Psoas muscle (tissue), 8 donors: ENCODE results near the gene FAM81A. TPM values are rescaled to one million over a fixed set of nuclear protein-coding genes. Genes with fewer than 3 reads are reported as not detected.

ENCODE experiments used
- ATAC-seq, 4 donors: fragments of 200-7000 bp; cut with Tn5 transposase; one replicate each; pipeline ENCODE4 v1.9.1; 2020; ENCODE audit warnings: moderate library complexity in 3 of 4, mild to moderate bottlenecking in 2 of 4
- DNase-seq, 2 donors: peaks; one replicate each; pipeline ENCODE4 v3.0.0-alpha.2; 2020
- H3K27ac ChIP-seq: fragments of 200-600 bp; one replicate; pipeline ENCODE4 v1.8.0; 2022
- H3K27me3 ChIP-seq, 3 donors: fragments of 200-600 bp in 1 of 3; one replicate each; pipeline versions ENCODE4 v1.6.1 to v1.8.0; 2013 to 2022; ENCODE audit warnings: low read length in 2 of 3, mild to moderate bottlenecking in 2 of 3, moderate library complexity in 1 of 3; ENCODE audit not compliant: insufficient read depth in 3 of 3
- H3K36me3 ChIP-seq, 2 donors: fragments of 200-600 bp in 1 of 2; one replicate each; pipeline versions ENCODE4 v1.6.1 to v1.8.0; 2013 to 2022; ENCODE audit warnings: low read depth in 1 of 2, mild to moderate bottlenecking in 1 of 2, moderate library complexity in 1 of 2; ENCODE audit not compliant: insufficient read depth in 1 of 2
- H3K4me1 ChIP-seq: fragments of 200-600 bp; one replicate; pipeline ENCODE4 v1.8.0; 2022
- H3K4me3 ChIP-seq: fragments of 200-600 bp; one replicate; pipeline ENCODE4 v1.8.0; 2022; ENCODE audit warnings: mild to moderate bottlenecking
- H3K9me3 ChIP-seq: fragments of 200-600 bp; one replicate; pipeline ENCODE4 v1.8.0; 2022
- WGBS, 3 donors: extraction: QIAGEN DNeasy Blood & Tissue Kit; methylation state at CpG; one replicate each; pipeline versions ENCODE4 v1.1.6 to v1.1.7; 2013; 5-methylcytosine and 5-hydroxymethylcytosine counted together
- intact Hi-C, 2 donors: fragments of 100-400 bp; cut with DNase I; formaldehyde crosslinking; loops; one replicate each; pipeline versions ENCODE4 v1.11.0 to v1.14.2; 2022
- polyA plus RNA-seq, 3 donors: library from polyadenylated mRNA; stranded (reverse); fragments of 200-250 nt; gene quantifications; one replicate each; pipeline ENCODE4 v1.2.3, GENCODE V29; 2013
- total RNA-seq, 4 donors: library from RNA; stranded (reverse); fragmentation: NEBNext Ultra II Directional in 2 of 4; extraction: Animal tissue kit (Norgen Biotek cat#: 25700) in 2 of 4; gene quantifications; one replicate each; pipeline versions ENCODE4 v1.2.1 to v1.2.4, GENCODE V29; 2021 to 2023
- TF ChIP-seq, protein P1 (sequence below): fragments of 200-600 bp; IDR thresholded peaks from one replicate; pipeline ENCODE4 v1.8.0; 2022; ENCODE audit warnings: antibody characterized with exemption
- donor health status: healthy with polysubstance abuse.
- donor health status: DM: no; HTN: no; CAD: no; lungs with moderate emphysema.
- donor health status: Bipolar disorder and iron deficiency.
- donor health status: healthy.
- donor health status: DM: yes; HTN: yes; CAD: no.
- donor health status: DM: no; HTN: no; CAD: no.
- donor health status: DM: no; HTN: no; CAD: no.
- donor health status: DM: yes; HTN: yes; CAD: no.

FAM81A gene
- total and polyA plus RNA-seq, 7 donors: 0.32 to 1.4 (median 0.55) TPM

DNA sequence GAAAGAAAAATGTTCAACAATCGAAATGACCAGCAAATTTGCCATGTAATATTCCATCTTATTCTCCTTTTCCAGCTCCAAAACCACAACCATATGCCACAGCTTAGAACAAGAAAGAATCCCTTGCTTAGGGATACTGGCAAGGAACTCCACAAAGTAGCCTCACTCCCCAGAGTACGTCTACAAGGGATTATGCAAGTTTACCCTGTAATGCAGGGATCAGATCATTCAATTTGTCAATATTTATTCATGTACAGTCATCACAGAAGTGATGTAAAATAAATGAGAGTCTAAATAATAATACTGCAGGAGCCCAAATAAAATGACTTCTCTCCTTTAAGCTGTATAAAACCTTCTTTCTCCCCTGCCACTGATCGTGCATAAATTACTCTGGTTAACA, 41.8 kb upstream of the FAM81A start:
- Histone ChIP-seq H3K4me1 (no peaks in the 10 kb centered on the region), H3K4me3 (no peak overlapping the region), H3K9me3 (no peaks in the 10 kb centered on the region), H3K36me3 (no peaks in the 10 kb centered on the region), H3K27me3 (no peaks in the 10 kb centered on the region), H3K27ac (no peak overlapping the region)
- intact Hi-C loops: no loop called here
- 43 to 48% (median 46%) methylated on average over 3 of the region's 3 CpGs for WGBS, 3 donors
- TF ChIP-seq, protein P1, sequence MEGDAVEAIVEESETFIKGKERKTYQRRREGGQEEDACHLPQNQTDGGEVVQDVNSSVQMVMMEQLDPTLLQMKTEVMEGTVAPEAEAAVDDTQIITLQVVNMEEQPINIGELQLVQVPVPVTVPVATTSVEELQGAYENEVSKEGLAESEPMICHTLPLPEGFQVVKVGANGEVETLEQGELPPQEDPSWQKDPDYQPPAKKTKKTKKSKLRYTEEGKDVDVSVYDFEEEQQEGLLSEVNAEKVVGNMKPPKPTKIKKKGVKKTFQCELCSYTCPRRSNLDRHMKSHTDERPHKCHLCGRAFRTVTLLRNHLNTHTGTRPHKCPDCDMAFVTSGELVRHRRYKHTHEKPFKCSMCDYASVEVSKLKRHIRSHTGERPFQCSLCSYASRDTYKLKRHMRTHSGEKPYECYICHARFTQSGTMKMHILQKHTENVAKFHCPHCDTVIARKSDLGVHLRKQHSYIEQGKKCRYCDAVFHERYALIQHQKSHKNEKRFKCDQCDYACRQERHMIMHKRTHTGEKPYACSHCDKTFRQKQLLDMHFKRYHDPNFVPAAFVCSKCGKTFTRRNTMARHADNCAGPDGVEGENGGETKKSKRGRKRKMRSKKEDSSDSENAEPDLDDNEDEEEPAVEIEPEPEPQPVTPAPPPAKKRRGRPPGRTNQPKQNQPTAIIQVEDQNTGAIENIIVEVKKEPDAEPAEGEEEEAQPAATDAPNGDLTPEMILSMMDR: no peak
- ATAC-seq: no peak
- DNase-seq: no peak

DNA sequence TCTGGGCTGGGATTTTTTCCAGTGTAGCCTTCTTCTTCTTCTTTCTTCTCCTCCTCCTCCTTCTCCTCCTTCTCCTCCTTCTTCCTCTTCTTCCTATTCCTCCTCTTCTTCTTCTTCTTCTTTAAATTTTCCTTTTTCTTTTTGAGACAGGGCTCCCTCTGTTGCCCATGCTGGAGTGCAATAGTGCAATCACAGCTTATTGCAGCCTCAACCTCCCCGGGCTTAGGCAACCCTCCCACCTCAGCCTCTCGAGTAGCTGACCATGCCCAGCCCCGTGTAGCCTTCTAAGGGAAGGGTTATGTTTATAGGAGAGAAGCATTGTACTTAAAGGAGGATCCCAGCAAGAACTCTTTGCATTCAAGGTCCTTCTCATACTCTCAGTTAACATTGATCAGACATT, 41.3 kb upstream of the FAM81A start:
- TF ChIP-seq, protein P1: no peak
- H3K4me3 ChIP-seq: no peak overlapping the region
- H3K36me3 ChIP-seq: no peaks in the 10 kb centered on the region
- ATAC-seq (no peak), DNase-seq (no peak)
- intact Hi-C loops: no loop called here
- no peaks in the 10 kb centered on the region for H3K9me3 ChIP-seq
- H3K27ac ChIP-seq: no peak overlapping the region
- no peaks in the 10 kb centered on the region for H3K4me1 ChIP-seq
- 35 to 42% (median 41%) methylated on average over 3 of the region's 3 CpGs for WGBS, 3 donors
- H3K27me3 ChIP-seq: no peaks in the 10 kb centered on the region

DNA sequence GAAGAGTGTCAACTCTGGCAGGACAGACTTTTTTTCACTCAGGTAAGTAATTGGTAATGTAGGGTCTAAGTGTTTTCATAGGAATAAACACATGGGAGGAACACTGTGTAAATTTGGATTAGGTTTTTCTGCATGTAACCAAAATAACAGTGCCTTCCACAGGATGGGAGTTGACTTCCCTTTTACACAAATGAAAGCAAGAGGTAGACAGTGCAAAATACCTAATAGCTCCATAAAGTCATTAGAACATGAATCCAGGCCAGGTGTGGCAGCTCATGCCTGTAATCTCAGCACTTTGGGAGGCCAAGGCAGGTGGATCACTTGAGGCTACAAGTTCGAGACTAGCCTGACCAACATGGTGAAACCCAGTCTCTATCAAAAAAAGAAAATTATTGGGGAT, 39.8 kb upstream of the FAM81A start:
- WGBS, 3 donors: 79 to 85% (median 83%) methylated on average over 1 of the region's 1 CpG
- DNase-seq (no peak), ATAC-seq (no peak)
- H3K27ac ChIP-seq: no peak overlapping the region
- intact Hi-C loops: no loop called here
- H3K36me3 ChIP-seq: no peaks in the 10 kb centered on the region
- H3K4me1 ChIP-seq: no peaks in the 10 kb centered on the region
- H3K27me3 ChIP-seq: no peaks in the 10 kb centered on the region
- no peak overlapping the region for H3K4me3 ChIP-seq
- no peaks in the 10 kb centered on the region for H3K9me3 ChIP-seq
- TF ChIP-seq, protein P1: no peak

DNA sequence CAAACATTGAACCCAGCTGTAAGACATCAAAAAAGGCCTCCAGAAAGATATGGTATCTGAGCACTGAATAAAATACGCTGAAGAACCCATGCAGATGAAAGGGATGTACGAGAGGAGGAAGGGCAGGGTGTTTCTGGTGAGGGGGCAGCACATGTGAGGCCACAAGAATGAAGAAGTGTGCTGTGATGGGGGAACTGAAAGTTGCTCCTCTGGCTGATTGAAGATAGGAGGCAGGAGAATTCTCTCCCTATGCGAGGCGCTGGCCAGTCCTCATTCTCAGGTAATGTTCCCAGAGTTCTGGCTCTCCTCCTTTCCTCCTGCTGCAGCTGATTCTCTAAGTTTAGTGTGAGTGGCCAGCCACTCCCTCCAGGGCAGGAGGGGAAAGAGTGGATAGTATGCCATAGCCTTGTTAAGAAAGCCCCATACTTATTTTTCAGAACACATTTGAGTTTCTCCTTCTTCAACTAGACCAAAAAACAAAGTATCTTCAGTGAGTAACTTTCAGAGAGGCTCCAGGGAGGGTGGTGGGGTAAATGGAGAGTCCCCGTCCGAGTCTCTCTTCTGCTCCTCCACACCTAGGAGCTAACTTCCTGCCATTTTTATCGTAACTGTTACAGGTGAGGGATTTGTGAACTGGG, 38.4 kb upstream of the FAM81A start:
- TF ChIP-seq, protein P1: no peak
- no peaks in the 10 kb centered on the region for H3K36me3 ChIP-seq
- no peaks in the 10 kb centered on the region for H3K9me3 ChIP-seq
- WGBS, 3 donors: 77 to 81% (median 79%) methylated on average over 7 of the region's 7 CpGs
- H3K27me3 ChIP-seq: no peaks in the 10 kb centered on the region
- DNase-seq: no peak
- intact Hi-C loops: no loop called here
- H3K27ac ChIP-seq: no peak overlapping the region
- no peak overlapping the region for H3K4me3 ChIP-seq
- no peaks in the 10 kb centered on the region for H3K4me1 ChIP-seq
- no peak for ATAC-seq
